Activated CD4-positive, alpha-beta memory T cell treated with anti-CD3 and anti-CD28 coated beads for 36 hours (primary cell): ENCODE results near the gene ZNF506. TPM values are rescaled to one million over a fixed set of nuclear protein-coding genes. Genes with fewer than 3 reads are reported as not detected.
"Not testable (repeated sequence)": the region's sequence is repeated elsewhere in the genome, so short reads cannot be mapped to it uniquely, and the experiment has no call there.

Experiments used
- CTCF ChIA-PET: fragments of 350-600 bp; sonication (Branson Sonifier 250); formaldehyde crosslinking; loops from one replicate; lab custom pipeline; 2021; ENCODE audit warnings: antibody characterized with exemption, inconsistent platforms; lab: Charles Lee
- POLR2A ChIA-PET: fragments of 350-600 bp; sonication (Branson Sonifier 250); formaldehyde crosslinking; loops from one replicate; lab custom pipeline; 2021; ENCODE audit warnings: antibody characterized with exemption; lab: Charles Lee
- DNase-seq: peaks from one replicate; pipeline ENCODE4 v3.0.0-alpha.2; 2020
- H3K27ac Mint-ChIP-seq: one replicate; pipeline ENCODE4 v1.8.0; 2021; ENCODE audit warnings: mixed read lengths
- H3K27me3 Mint-ChIP-seq: one replicate; pipeline ENCODE4 v1.8.0; 2021; ENCODE audit warnings: mixed read lengths
- H3K36me3 Mint-ChIP-seq: one replicate; pipeline ENCODE4 v1.8.0; 2021; ENCODE audit warnings: mixed read lengths
- H3K4me1 Mint-ChIP-seq: one replicate; pipeline ENCODE4 v1.8.0; 2021; ENCODE audit warnings: low read depth, mixed read lengths
- H3K4me3 Mint-ChIP-seq: one replicate; pipeline ENCODE4 v1.8.0; 2021; ENCODE audit warnings: mild to moderate bottlenecking, mixed read lengths
- H3K9me3 Mint-ChIP-seq: one replicate; pipeline ENCODE4 v1.8.0; 2021; ENCODE audit warnings: mixed read lengths
- intact Hi-C: fragments of 100-400 bp; cut with micrococcal nuclease; formaldehyde crosslinking; loops from one replicate; pipeline ENCODE4 v1.15.1; 2023
- total RNA-seq, 2 experiments: library from RNA; stranded (reverse); gene quantifications; one replicate each; pipeline ENCODE4 v1.2.3, GENCODE V29; 2021

ZNF506 gene
- total RNA-seq, 2 experiments from 2014 or later = 32.9 to 39.3 TPM

- H3K27ac Mint-ChIP-seq = no peak overlapping the region
- intact Hi-C loops = no loop called here
- no peaks in the 10 kb centered on the region for H3K4me1 Mint-ChIP-seq
- no peak for DNase-seq
- POLR2A ChIA-PET = no interaction called here
- H3K27me3 Mint-ChIP-seq = no peaks in the 10 kb centered on the region
- CTCF ChIA-PET = no interaction called here
- no peak overlapping the region for H3K4me3 Mint-ChIP-seq
- no peaks in the 10 kb centered on the region for H3K9me3 Mint-ChIP-seq
- H3K36me3 Mint-ChIP-seq = no peaks in the 10 kb centered on the region
These were observed 70.4 kb downstream of the ZNF506 start for GRCh38 chr19:19750842-19751790.

GRCh38 chr19:19749908-19750841, 71.4 kb downstream of the ZNF506 start:
- H3K27ac Mint-ChIP-seq = no peak overlapping the region
- H3K9me3 Mint-ChIP-seq = no peaks in the 10 kb centered on the region
- no peak overlapping the region for H3K4me3 Mint-ChIP-seq
- CTCF ChIA-PET = no interaction called here
- no peaks in the 10 kb centered on the region for H3K36me3 Mint-ChIP-seq
- intact Hi-C loops = no loop called here
- no peak for DNase-seq
- H3K27me3 Mint-ChIP-seq = no peaks in the 10 kb centered on the region
- no peaks in the 10 kb centered on the region for H3K4me1 Mint-ChIP-seq
- POLR2A ChIA-PET = no interaction called here

- intact Hi-C loops = no loop called here
- H3K36me3 Mint-ChIP-seq = no peaks in the 10 kb centered on the region
- DNase-seq = no peak
- H3K27ac Mint-ChIP-seq = no peak overlapping the region
- H3K4me1 Mint-ChIP-seq = no peaks in the 10 kb centered on the region
- H3K27me3 Mint-ChIP-seq = no peaks in the 10 kb centered on the region
- ChIA-PET POLR2A (no interaction called here), CTCF (no interaction called here)
- H3K9me3 Mint-ChIP-seq = no peaks in the 10 kb centered on the region
- H3K4me3 Mint-ChIP-seq = no peak overlapping the region
These were observed 72.2 kb downstream of the ZNF506 start for GRCh38 chr19:19749117-19749907.

- Mint-ChIP-seq H3K4me3 (no peak overlapping the region), H3K27ac (no peak overlapping the region), H3K4me1 (no peaks in the 10 kb centered on the region), H3K36me3 (no peaks in the 10 kb centered on the region), H3K9me3 (no peaks in the 10 kb centered on the region), H3K27me3 (no peaks in the 10 kb centered on the region)
- DNase-seq = no peak
- ChIA-PET POLR2A (no interaction called here), CTCF (no interaction called here)
- intact Hi-C loops = no loop called here
These were observed 73.2 kb downstream of the ZNF506 start for GRCh38 chr19:19748249-19748938.

- intact Hi-C loops = no loop called here
- Mint-ChIP-seq H3K27me3 (no peaks in the 10 kb centered on the region), H3K4me3 (no peak overlapping the region), H3K27ac (no peak overlapping the region), H3K36me3 (no peaks in the 10 kb centered on the region), H3K4me1 (no peaks in the 10 kb centered on the region), H3K9me3 (no peaks in the 10 kb centered on the region)
- ChIA-PET POLR2A (no interaction called here), CTCF (no interaction called here)
- no peak for DNase-seq
These were observed 74.0 kb downstream of the ZNF506 start for GRCh38 chr19:19747357-19748220.

- intact Hi-C loops = no loop called here
- no peak overlapping the region for H3K27ac Mint-ChIP-seq
- H3K36me3 Mint-ChIP-seq = no peaks in the 10 kb centered on the region
- ChIA-PET POLR2A (interaction anchor here (1.4 kb wide), 1 partner anchor 13 kb away, joined by 3 read pairs; the partner anchor contains the start of gene ZNF14), CTCF (no interaction called here)
- DNase-seq = no peak
- no peaks in the 10 kb centered on the region for H3K4me1 Mint-ChIP-seq
- no peaks in the 10 kb centered on the region for H3K27me3 Mint-ChIP-seq
- no peak overlapping the region for H3K4me3 Mint-ChIP-seq
- H3K9me3 Mint-ChIP-seq = no peaks in the 10 kb centered on the region
These were observed 75.0 kb downstream of the ZNF506 start for GRCh38 chr19:19746286-19747213.

- intact Hi-C loops = no loop called here
- Mint-ChIP-seq H3K27me3 (no peaks in the 10 kb centered on the region), H3K4me1 (no peaks in the 10 kb centered on the region), H3K4me3 (no peak overlapping the region), H3K27ac (no peak overlapping the region), H3K36me3 (no peaks in the 10 kb centered on the region), H3K9me3 (no peaks in the 10 kb centered on the region)
- POLR2A ChIA-PET = interaction anchor here (1.4 kb wide), 1 partner anchor 13 kb away, joined by 3 read pairs; the partner anchor contains the start of gene ZNF14
- CTCF ChIA-PET = no interaction called here
- peak; percentile 21 for DNase-seq
These were observed 75.9 kb downstream of the ZNF506 start for GRCh38 chr19:19745496-19746285.

GRCh38 chr19:19744641-19745040, 76.9 kb downstream of the ZNF506 start:
- Mint-ChIP-seq H3K27me3 (no peaks in the 10 kb centered on the region), H3K27ac (no peak overlapping the region), H3K4me3 (no peak overlapping the region), H3K36me3 (no peaks in the 10 kb centered on the region), H3K4me1 (no peaks in the 10 kb centered on the region), H3K9me3 (no peaks in the 10 kb centered on the region)
- intact Hi-C loops = no loop called here
- CTCF ChIA-PET = no interaction called here
- DNase-seq = no peak
- POLR2A ChIA-PET = no interaction called here

GRCh38 chr19:19743921-19744320, 77.6 kb downstream of the ZNF506 start:
- H3K4me3 Mint-ChIP-seq, intact Hi-C loops, H3K4me1 Mint-ChIP-seq, POLR2A ChIA-PET, DNase-seq, H3K27me3 Mint-ChIP-seq, H3K36me3 Mint-ChIP-seq, H3K9me3 Mint-ChIP-seq, H3K27ac Mint-ChIP-seq, CTCF ChIA-PET: not testable (repeated sequence)
